H1 (cell line): ENCODE data around the gene KIF13A. TPM values are rescaled to one million over a fixed set of nuclear protein-coding genes. Genes with fewer than 3 reads are reported as not detected.

Experiments used
- CTCF ChIA-PET: fragments of 300-600 bp; sonication (Branson Sonifier 250); formaldehyde crosslinking; loops from one replicate; lab custom pipeline; 2021; ENCODE audit not compliant: partially characterized antibody; lab: Charles Lee
- POLR2A ChIA-PET: fragments of 300-600 bp; sonication (Branson Sonifier 250); formaldehyde crosslinking; loops from one replicate; lab custom pipeline; 2021; ENCODE audit warnings: inconsistent platforms; ENCODE audit not compliant: partially characterized antibody; lab: Charles Lee
- DNase-seq, 2 experiments: peaks; one replicate each; pipeline versions ENCODE4 v3.0.0 to v3.0.0-alpha.2; 2010 to 2022; ENCODE audit warnings: low spot score in 2 of 2, low read depth in 1 of 2, mixed read lengths in 1 of 2
- FAIRE-seq: peaks from 2 replicates; lab custom pipeline; 2011; peaks lifted over from hg19 to GRCh38; lab: Jason Lieb, UNC
- H2AFZ ChIP-seq: 2 replicates; pipeline ENCODE4 v1.8.1; 2012; ENCODE audit warnings: low read length, inconsistent platforms
- H2AK5ac ChIP-seq: 2 replicates; pipeline ENCODE4 v1.6.1; 2013; ENCODE audit warnings: low read depth, low read length
- H2BK120ac ChIP-seq: replicated peaks from 2 replicates; pipeline ENCODE3; 2013; ENCODE audit warnings: low read depth, low read length, inconsistent platforms
- H2BK12ac ChIP-seq: 2 replicates; pipeline ENCODE4 v1.6.1; 2013; ENCODE audit warnings: low read depth, low read length
- H2BK15ac ChIP-seq: 2 replicates; pipeline ENCODE4 v1.6.1; 2013; ENCODE audit warnings: low read length
- H2BK20ac ChIP-seq: 2 replicates; pipeline ENCODE4 v1.6.1; 2013; ENCODE audit warnings: low read length
- H2BK5ac ChIP-seq: 2 replicates; pipeline ENCODE4 v1.6.1; 2013; ENCODE audit warnings: low read depth, low read length
- H3K14ac ChIP-seq: 2 replicates; pipeline ENCODE4 v1.6.1; 2013; ENCODE audit warnings: inconsistent platforms; ENCODE audit not compliant: insufficient read length
- H3K18ac ChIP-seq: 2 replicates; pipeline ENCODE4 v1.6.1; 2013; ENCODE audit warnings: low read length; ENCODE audit errors: extremely low read depth
- H3K23ac ChIP-seq: 2 replicates; pipeline ENCODE4 v1.6.1; 2013; ENCODE audit warnings: inconsistent platforms; ENCODE audit not compliant: insufficient read length
- H3K23me2 ChIP-seq: 2 replicates; pipeline ENCODE4 v1.6.1; 2013; ENCODE audit warnings: low read depth, low read length
- H3K27ac ChIP-seq: 2 replicates; pipeline ENCODE4 v1.6.1; 2011; ENCODE audit warnings: low read depth, low read length, inconsistent platforms
- H3K27me3 ChIP-seq, 4 experiments: replicated peaks in 1 of 4; 1 replicate in 1 of 4; 2 replicates in 3 of 4; pipeline versions ENCODE4 v1.6.1 to v1.8.1; 2011 to 2013; ENCODE audit warnings: low read length in 3 of 4, mild to moderate bottlenecking in 3 of 4, inconsistent platforms in 2 of 4, mixed read lengths in 2 of 4, moderate library complexity in 1 of 4; ENCODE audit not compliant: control insufficient read depth in 3 of 4, insufficient read depth in 3 of 4; ENCODE audit errors: extremely low read depth in 1 of 4
- H3K36me3 ChIP-seq, 4 experiments: 2 replicates each; pipeline versions ENCODE4 v1.6.1 to v1.8.1; 2011 to 2013; ENCODE audit warnings: mild to moderate bottlenecking in 4 of 4, low read length in 3 of 4, moderate library complexity in 2 of 4, control low read depth in 1 of 4, inconsistent platforms in 1 of 4; ENCODE audit not compliant: insufficient read depth in 4 of 4, control insufficient read depth in 2 of 4
- H3K4ac ChIP-seq: replicated peaks from 2 replicates; pipeline ENCODE3; 2013; ENCODE audit warnings: low read length, low read depth, mixed read lengths, inconsistent platforms; ENCODE audit not compliant: insufficient read length
- H3K4me1 ChIP-seq, 4 experiments: replicated peaks in 1 of 4; 1 replicate in 1 of 4; 2 replicates in 3 of 4; pipeline versions ENCODE4 v1.6.1 to v1.8.1; 2011 to 2013; ENCODE audit warnings: low read length in 3 of 4, inconsistent platforms in 2 of 4, mixed read lengths in 1 of 4; ENCODE audit not compliant: insufficient read depth in 4 of 4, control insufficient read depth in 3 of 4
- H3K4me2 ChIP-seq, 2 experiments: 2 replicates each; pipeline versions ENCODE4 v1.6.1 to v1.8.1; 2011 to 2013; ENCODE audit warnings: low read depth in 2 of 2, low read length in 2 of 2, control low read depth in 1 of 2, inconsistent platforms in 1 of 2, mild to moderate bottlenecking in 1 of 2; ENCODE audit not compliant: insufficient read depth in 1 of 2
- H3K4me3 ChIP-seq, 4 experiments: fragments of 200-600, 300-600 bp in 1 of 4; sonication (generic), shearing (Covaris generic), sonication (Bioruptor Twin) in 1 of 4; 2 replicates each; pipeline versions ENCODE4 v1.5.1 to v1.8.1; 2011 to 2016; ENCODE audit warnings: low read length in 4 of 4, low read depth in 3 of 4, control low read depth in 2 of 4, inconsistent platforms in 2 of 4, mild to moderate bottlenecking in 2 of 4, mixed read lengths in 1 of 4, moderate library complexity in 1 of 4; ENCODE audit not compliant: insufficient read depth in 2 of 4; ENCODE audit errors: extremely low read depth in 1 of 4
- H3K56ac ChIP-seq: replicated peaks from 2 replicates; pipeline ENCODE3; 2013; ENCODE audit warnings: low read depth, mild to moderate bottlenecking, mixed read lengths, low read length, inconsistent platforms; ENCODE audit not compliant: insufficient read length
- H3K79me1 ChIP-seq: 2 replicates; pipeline ENCODE4 v1.6.1; 2013; ENCODE audit warnings: low read depth, low read length, control low read depth
- H3K79me2 ChIP-seq, 2 experiments: 2 replicates each; pipeline versions ENCODE4 v1.6.1 to v1.8.1; 2012 to 2013; ENCODE audit warnings: low read length in 2 of 2, mild to moderate bottlenecking in 2 of 2, inconsistent platforms in 1 of 2; ENCODE audit not compliant: insufficient read depth in 2 of 2, control insufficient read depth in 1 of 2
- H3K9ac ChIP-seq, 4 experiments: replicated peaks in 1 of 4; 1 replicate in 1 of 4; 2 replicates in 3 of 4; pipeline versions ENCODE4 v1.6.1 to v1.8.1; 2011 to 2013; ENCODE audit warnings: low read depth in 3 of 4, low read length in 3 of 4, control low read depth in 2 of 4, mild to moderate bottlenecking in 2 of 4, moderate library complexity in 2 of 4, inconsistent platforms in 1 of 4; ENCODE audit errors: extremely low read depth in 1 of 4
- H3K9me3 ChIP-seq, 2 experiments: 2 replicates each; pipeline versions ENCODE4 v1.6.1 to v1.8.1; 2012 to 2013; ENCODE audit warnings: mild to moderate bottlenecking in 2 of 2, moderate library complexity in 2 of 2, control low read depth in 1 of 2, inconsistent platforms in 1 of 2, low read depth in 1 of 2, low read length in 1 of 2, mixed read lengths in 1 of 2; ENCODE audit not compliant: insufficient read depth in 2 of 2
- H4K20me1 ChIP-seq, 2 experiments: replicated peaks in 1 of 2; 2 replicates each; pipeline versions ENCODE3 to v1.8.1; 2011 to 2013; ENCODE audit warnings: inconsistent platforms in 2 of 2, low read length in 2 of 2, mild to moderate bottlenecking in 1 of 2; ENCODE audit not compliant: insufficient read depth in 2 of 2, control insufficient read depth in 1 of 2
- H4K5ac ChIP-seq: 2 replicates; pipeline ENCODE4 v1.6.1; 2013; ENCODE audit warnings: low read length, low read depth, mixed read lengths, inconsistent platforms; ENCODE audit not compliant: insufficient read length
- H4K8ac ChIP-seq: 2 replicates; pipeline ENCODE4 v1.8.0; 2013; ENCODE audit warnings: mild to moderate bottlenecking, moderate library complexity, low read length, inconsistent platforms; ENCODE audit not compliant: insufficient read depth; ENCODE audit errors: extremely low read depth
- H4K91ac ChIP-seq: replicated peaks from 2 replicates; pipeline ENCODE3; 2013; ENCODE audit warnings: low read length, mixed read lengths, inconsistent platforms; ENCODE audit not compliant: insufficient read length
- CHD1 ChIP-seq: IDR thresholded peaks from 2 replicates; pipeline ENCODE4 v1.6.1; 2012; ENCODE audit warnings: low read depth, low read length, improper control_type of control experiment
- CREB1 ChIP-seq: IDR thresholded peaks from 2 replicates; pipeline ENCODE4 v1.6.1; 2012; ENCODE audit warnings: inconsistent platforms
- EGR1 ChIP-seq: IDR thresholded peaks from 2 replicates; pipeline ENCODE4 v1.6.1; 2011; ENCODE audit warnings: low read depth, low read length, borderline replicate concordance
- JUN ChIP-seq: IDR thresholded peaks from 2 replicates; pipeline ENCODE4 v1.6.1; 2011; ENCODE audit warnings: low read depth, mild to moderate bottlenecking, improper control_type of control experiment, low read length
- JUND ChIP-seq: IDR thresholded peaks from 2 replicates; pipeline ENCODE4 v1.6.1; 2011; ENCODE audit warnings: mild to moderate bottlenecking, improper control_type of control experiment, low read length
- SAP30 ChIP-seq: fragments of 300-600 bp; sonication (generic); IDR thresholded peaks from 2 replicates; pipeline ENCODE4 v1.7.1; 2012; ENCODE audit warnings: low read length, moderate library complexity, mild to moderate bottlenecking, inconsistent platforms; ENCODE audit not compliant: insufficient read depth, insufficient replicate concordance
- SP2 ChIP-seq: IDR thresholded peaks from 2 replicates; pipeline ENCODE4 v1.6.1; 2012; ENCODE audit warnings: mild to moderate bottlenecking, low read length, inconsistent platforms
- TCF12 ChIP-seq: IDR thresholded peaks from 2 replicates; pipeline ENCODE4 v1.6.1; 2011; ENCODE audit warnings: low read depth, mild to moderate bottlenecking, low read length
- WGBS, 2 experiments: shearing (Covaris generic) in 1 of 2; methylation state at CpG; one replicate each; pipeline versions ENCODE4 v1.1.6 to v1.1.7; 2013 to 2015; ENCODE audit warnings: low lambda C conversion rate in 2 of 2, mixed read lengths in 2 of 2, inconsistent platforms in 1 of 2, low coverage in 1 of 2, missing lambda C conversion rate in 1 of 2; ENCODE audit not compliant: insufficient replicate concordance in 2 of 2, insufficient coverage in 1 of 2, insufficient read length in 1 of 2; ENCODE audit errors: extremely low coverage in 1 of 2, missing lambda C conversion rate in 1 of 2; 5-methylcytosine and 5-hydroxymethylcytosine counted together
- polyA plus RNA-seq, 7 experiments: library from polyadenylated mRNA; depleted of rRNA in 3 of 7; stranded (reverse) in 5 of 7; unstranded in 2 of 7; fragments of >200 nt in 5 of 7; fragments of 200-250 nt in 2 of 7; gene quantifications; 1 replicate in 5 of 7; 2 replicates in 1 of 7; 4 replicates in 1 of 7; pipeline versions ENCODE4 v1.2.1 to v1.2.3, GENCODE V29; 2011 to 2013; ENCODE audit warnings: missing spikeins in 2 of 7, mixed read lengths in 2 of 7
- total RNA-seq: library from RNA; stranded (reverse); fragmentation: NEBNext Ultra II Directional; extraction: Animal tissue kit (Norgen Biotek cat#: 25700); gene quantifications from 2 replicates; pipeline ENCODE4 v1.2.1, GENCODE V29; 2021
- TF ChIP-seq, protein P1 (sequence below): IDR thresholded peaks from 2 replicates; pipeline ENCODE4 v1.6.1; 2012; ENCODE audit warnings: inconsistent platforms

Gene KIF13A
- total and polyA plus RNA-seq, 2 of the 8 experiments (the other 6 are each of a cell fraction or from before 2014, with no cell fraction given): 14.7 to 40.8 TPM

GRCh38 chr6:17724341-17724740 is 263.1 kb downstream of the KIF13A start:
- Histone ChIP-seq H2AFZ (no peak overlapping the region), H3K79me2 (no peaks in the 10 kb centered on the region), H3K27me3 (no peaks in the 10 kb centered on the region), H3K4ac (no peak overlapping the region), H3K9ac (no peak overlapping the region), H4K91ac (no peak overlapping the region), H2BK20ac (no peak overlapping the region), H3K4me3 (no peak overlapping the region), H3K4me1 (no peaks in the 10 kb centered on the region), H3K36me3 (no peaks in the 10 kb centered on the region), H4K5ac (no peak overlapping the region), H3K27ac (no peak overlapping the region), H2AK5ac (no peak overlapping the region), H3K18ac (no peak overlapping the region), H3K23me2 (no peaks in the 10 kb centered on the region), H4K20me1 (no peaks in the 10 kb centered on the region)
- 93% methylated on average over 3 of the region's 3 CpGs; no CpG with 5 or more reads in 1 of the 2 experiments for WGBS, 2 experiments
- FAIRE-seq (no peak), DNase-seq (no peak)
- ChIA-PET CTCF (interaction anchor here (0.9 to 1.1 kb wide), 4 partner anchors 9 to 80 kb away, joined by 3 to 4 read pairs (median 3); no protein-coding TSS in a partner anchor), POLR2A (no interaction called here)
- TF ChIP-seq SP2 (no peak), CREB1 (no peak), TCF12 (no peak), JUN (no peak), JUND (no peak), EGR1 (no peak), CHD1 (no peak), SAP30 (no peak)
- TF ChIP-seq, protein P1, sequence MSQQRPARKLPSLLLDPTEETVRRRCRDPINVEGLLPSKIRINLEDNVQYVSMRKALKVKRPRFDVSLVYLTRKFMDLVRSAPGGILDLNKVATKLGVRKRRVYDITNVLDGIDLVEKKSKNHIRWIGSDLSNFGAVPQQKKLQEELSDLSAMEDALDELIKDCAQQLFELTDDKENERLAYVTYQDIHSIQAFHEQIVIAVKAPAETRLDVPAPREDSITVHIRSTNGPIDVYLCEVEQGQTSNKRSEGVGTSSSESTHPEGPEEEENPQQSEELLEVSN: no peak
- TF ChIP-seq, all 59 proteins: peak for 0
- H3K4me2 ChIP-seq: no peak overlapping the region
- no peak overlapping the region for H3K23ac ChIP-seq
- no peak overlapping the region for H3K14ac ChIP-seq
- H4K8ac ChIP-seq: no peak overlapping the region
- H3K9me3 ChIP-seq: peaks cover 0 to 3% of the 10 kb centered on the region in 2 experiments; a peak in 1 of 4 replicates
- H2BK5ac ChIP-seq: no peak overlapping the region
- no peak overlapping the region for H2BK120ac ChIP-seq
- no peak overlapping the region for H2BK12ac ChIP-seq
- no peaks in the 10 kb centered on the region for H3K79me1 ChIP-seq
- no peak overlapping the region for H2BK15ac ChIP-seq
- H3K56ac ChIP-seq: no peak overlapping the region
